MM.1S (cell line): Measurements from ENCODE around the gene FCRL3.

Experiments used
- DNase-seq: peaks from one replicate; pipeline ENCODE4 v3.0.0-alpha.2; 2015
- H2AFZ ChIP-seq: fragments of 300-600 bp; sonication (generic); 2 replicates; pipeline ENCODE4 v1.6.0; 2016; ENCODE audit warnings: antibody characterized with exemption, low read length
- H3F3A ChIP-seq: fragments of 300-600 bp; sonication (generic); 2 replicates; pipeline ENCODE4 v1.6.1; 2016; ENCODE audit warnings: mild to moderate bottlenecking, antibody characterized with exemption, low read length, moderate library complexity, mixed read lengths; ENCODE audit not compliant: insufficient read depth
- H3K27ac ChIP-seq: fragments of 300-600 bp; sonication (generic); 2 replicates; pipeline ENCODE4 v1.5.1; 2016; ENCODE audit warnings: mild to moderate bottlenecking, low read length
- H3K27me3 ChIP-seq: fragments of 300-600 bp; sonication (generic); replicated peaks from 2 replicates; pipeline ENCODE4 v1.6.0; 2016; ENCODE audit warnings: low read length; ENCODE audit not compliant: insufficient read depth
- H3K36me3 ChIP-seq: fragments of 300-600 bp; sonication (generic); replicated peaks from 2 replicates; pipeline ENCODE4 v1.6.1; 2016; ENCODE audit warnings: mild to moderate bottlenecking, low read length, mixed read lengths; ENCODE audit not compliant: insufficient read depth
- H3K4me1 ChIP-seq: fragments of 300-600 bp; sonication (generic); 2 replicates; pipeline ENCODE4 v1.6.1; 2016; ENCODE audit warnings: low read length, mixed read lengths
- H3K4me2 ChIP-seq: fragments of 300-600 bp; sonication (generic); 2 replicates; pipeline ENCODE4 v1.6.0; 2016; ENCODE audit warnings: low read depth, low read length
- H3K4me3 ChIP-seq: fragments of 300-600 bp; sonication (generic); 2 replicates; pipeline ENCODE4 v1.5.1; 2016; ENCODE audit warnings: low read length, mixed read lengths
- H3K79me2 ChIP-seq: fragments of 300-600 bp; sonication (generic); 2 replicates; pipeline ENCODE4 v1.6.1; 2016; ENCODE audit warnings: mixed run types, low read length, mixed read lengths
- H3K9ac ChIP-seq: fragments of 300-600 bp; sonication (generic); 2 replicates; pipeline ENCODE4 v1.6.1; 2016; ENCODE audit warnings: low read length, mixed read lengths
- H3K9me2 ChIP-seq: fragments of 300-600 bp; sonication (generic); replicated peaks from 2 replicates; pipeline ENCODE4 v1.6.1; 2016; ENCODE audit warnings: mild to moderate bottlenecking, low read length, mixed read lengths; ENCODE audit not compliant: insufficient read depth
- H3K9me3 ChIP-seq: fragments of 300-600 bp; sonication (generic); replicated peaks from 2 replicates; pipeline ENCODE4 v1.6.1; 2016; ENCODE audit warnings: mild to moderate bottlenecking, low read length, mixed read lengths; ENCODE audit not compliant: insufficient read depth
- H4K20me1 ChIP-seq: fragments of 300-600 bp; sonication (generic); 2 replicates; pipeline ENCODE4 v1.6.1; 2016; ENCODE audit warnings: mild to moderate bottlenecking, low read length, moderate library complexity, mixed read lengths; ENCODE audit not compliant: insufficient read depth
- CTCF ChIP-seq: fragments of 300-600 bp; sonication (generic); IDR thresholded peaks from 2 replicates; pipeline ENCODE4 v1.5.1; 2016; ENCODE audit warnings: antibody characterized with exemption, low read length, mixed read lengths
- EZH2 ChIP-seq: fragments of 300-600 bp; sonication (generic); optimal IDR thresholded peaks from 2 replicates; pipeline ENCODE3; 2017; ENCODE audit warnings: low read depth, mild to moderate bottlenecking, antibody characterized with exemption, low read length, mixed read lengths
- EZH2phosphoT487 ChIP-seq: fragments of 300-600 bp; sonication (generic); IDR thresholded peaks from 2 replicates; pipeline ENCODE4 v1.6.1; 2018; ENCODE audit warnings: antibody characterized with exemption, low read length

The FCRL3 gene

GRCh38 chr1:157671895-157672294 lies 28.7 kb downstream of the FCRL3 start:
- no peak overlapping the region for H2AFZ ChIP-seq
- no peak overlapping the region for H3K4me2 ChIP-seq
- TF ChIP-seq EZH2phosphoT487 (no peak), EZH2 (no peak), CTCF (no peak)
- no peaks in the 10 kb centered on the region for H4K20me1 ChIP-seq
- no peaks in the 10 kb centered on the region; the same call in 1 of the 2 replicates for H3K36me3 ChIP-seq
- H3K27me3 ChIP-seq: no peaks in the 10 kb centered on the region
- no peaks in the 10 kb centered on the region for H3K79me2 ChIP-seq
- H3F3A ChIP-seq: no peaks in the 10 kb centered on the region
- no peak overlapping the region for H3K9ac ChIP-seq
- H3K4me3 ChIP-seq: no peak overlapping the region
- H3K27ac ChIP-seq: no peak overlapping the region
- H3K9me3 ChIP-seq: no peaks in the 10 kb centered on the region; the same call in 1 of the 2 replicates
- DNase-seq: no peak
- H3K9me2 ChIP-seq: no peaks in the 10 kb centered on the region
- no peaks in the 10 kb centered on the region for H3K4me1 ChIP-seq

- DNase-seq: peak; percentile 91
- Histone ChIP-seq H3K27ac (peak overlapping the region; percentile 56; the same call in 1 of the 2 replicates), H3K9me2 (no peaks in the 10 kb centered on the region), H3K4me1 (peaks cover 35% of the 10 kb centered on the region), H3K36me3 (no peaks in the 10 kb centered on the region), H2AFZ (peak overlapping the region; percentile 36; the same call in 1 of the 2 replicates), H3K4me3 (peak overlapping the region; percentile 37), H3K27me3 (peaks cover 25% of the 10 kb centered on the region), H3K9me3 (peaks cover 3% of the 10 kb centered on the region; the same call in 1 of the 2 replicates), H3F3A (peaks cover 19% of the 10 kb centered on the region), H4K20me1 (no peaks in the 10 kb centered on the region), H3K79me2 (no peaks in the 10 kb centered on the region), H3K4me2 (peak overlapping the region; percentile 87), H3K9ac (peak overlapping the region; percentile 1; the same call in 1 of the 2 replicates)
- no peak for TF ChIP-seq EZH2
Observed at GRCh38 chr1:157659576-157660247, 40.9 kb downstream of the FCRL3 start.

GRCh38 chr1:157658571-157658970 lies 42.0 kb downstream of the FCRL3 start:
- Histone ChIP-seq H3K4me3 (no peak overlapping the region), H3K27me3 (peaks cover 36% of the 10 kb centered on the region), H4K20me1 (no peaks in the 10 kb centered on the region), H3F3A (peaks cover 19% of the 10 kb centered on the region), H3K27ac (no peak overlapping the region), H3K36me3 (no peaks in the 10 kb centered on the region), H3K9ac (no peak overlapping the region), H3K9me3 (peaks cover 3% of the 10 kb centered on the region; the same call in 1 of the 2 replicates), H2AFZ (no peak overlapping the region), H3K4me1 (peaks cover 35% of the 10 kb centered on the region), H3K9me2 (no peaks in the 10 kb centered on the region), H3K79me2 (no peaks in the 10 kb centered on the region), H3K4me2 (peak overlapping the region; percentile 87; the same call in 1 of the 2 replicates)
- DNase-seq: no peak
- no peak for TF ChIP-seq EZH2
- TF ChIP-seq EZH2phosphoT487: no peak
- no peak for TF ChIP-seq CTCF

GRCh38 chr1:157653494-157653873 lies 47.1 kb downstream of the FCRL3 start:
- no peak for TF ChIP-seq EZH2phosphoT487
- TF ChIP-seq EZH2: no peak
- TF ChIP-seq CTCF: no peak
- no peak overlapping the region for H3K4me2 ChIP-seq

More at GRCh38 chr1:157653494-157653873, 47.1 kb downstream of the FCRL3 start:
- H3K36me3 ChIP-seq: no peaks in the 10 kb centered on the region
- H3K79me2 ChIP-seq: no peaks in the 10 kb centered on the region
- no peaks in the 10 kb centered on the region for H4K20me1 ChIP-seq
- H3F3A ChIP-seq: peaks cover 7% of the 10 kb centered on the region
- H3K4me3 ChIP-seq: no peak overlapping the region
- no peak overlapping the region for H3K9ac ChIP-seq
- no peak overlapping the region for H2AFZ ChIP-seq
- no peaks in the 10 kb centered on the region for H3K9me2 ChIP-seq
- peaks cover 15% of the 10 kb centered on the region for H3K4me1 ChIP-seq
- DNase-seq: no peak
- no peaks in the 10 kb centered on the region for H3K9me3 ChIP-seq
- H3K27me3 ChIP-seq: peaks cover 63% of the 10 kb centered on the region
- no peak overlapping the region for H3K27ac ChIP-seq
